ENCODE measurements around the gene ASMTL. TPM values are rescaled to one million over a fixed set of nuclear protein-coding genes. Genes with fewer than 3 reads are reported as not detected.

ASMTL gene
- total RNA-seq, 1 donor from 2014 or later: 13.6 TPM

DNA sequence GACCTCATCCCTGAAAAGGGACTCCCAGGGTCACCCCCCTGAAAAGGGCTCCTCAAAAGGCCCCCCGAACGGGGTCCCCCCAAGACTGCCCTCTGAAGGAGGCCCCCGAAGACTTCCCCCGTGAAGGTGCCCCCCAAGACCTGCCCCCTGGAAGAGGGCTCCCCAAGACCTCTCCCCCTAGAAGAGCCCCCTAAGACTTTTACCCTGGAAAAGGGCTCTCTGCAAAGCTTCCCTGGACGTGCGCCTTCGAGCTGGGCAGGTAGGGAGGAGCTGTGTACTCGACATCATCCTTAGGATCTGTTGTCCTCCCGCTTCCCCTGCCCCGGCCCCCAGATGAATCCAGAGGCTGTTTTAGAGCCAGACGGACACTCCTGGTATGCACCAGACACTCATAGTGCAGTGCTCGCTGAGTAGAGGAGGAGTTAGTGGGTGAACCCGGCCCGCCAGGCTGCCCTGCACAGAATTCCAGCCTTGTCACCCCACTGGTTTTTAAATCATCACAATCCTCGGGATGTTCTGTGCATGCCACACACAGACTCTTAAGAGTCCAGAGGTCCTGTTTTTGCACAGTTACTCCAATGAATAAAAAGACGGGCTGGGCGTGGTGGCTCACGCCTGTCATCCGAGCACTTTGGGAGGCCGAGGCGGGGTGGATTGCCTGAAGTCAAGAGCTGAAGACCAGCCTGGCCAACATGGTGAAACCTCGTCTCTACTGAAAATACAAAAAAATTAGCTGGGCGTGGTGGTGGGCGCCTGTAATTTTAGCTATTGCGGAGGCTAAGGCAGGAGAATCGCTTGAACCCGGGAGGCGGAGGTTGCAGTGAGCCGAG is 55.1 kb downstream of the ASMTL start:
- H3K4me3 ChIP-seq (ENCODE audit: low read length in 3 of 3): no peak overlapping the region
- no peak overlapping the region for H3K27ac ChIP-seq (ENCODE audit: low read depth, low read length)
- H3K4me1 ChIP-seq (ENCODE audit: control insufficient read depth in 3 of 3, insufficient read depth in 3 of 3, low read length in 3 of 3): peaks cover 9 to 28% (median 15%) of the 10 kb centered on the region in 3 donors
- H3K27me3 ChIP-seq (ENCODE audit: control insufficient read depth in 3 of 3, insufficient read depth in 3 of 3, low read length in 3 of 3): no peaks in the 10 kb centered on the region
- no peak overlapping the region for H3K9ac ChIP-seq (ENCODE audit: low read depth in 1 of 3, low read length in 3 of 3)
- no peaks in the 10 kb centered on the region for H3K9me3 ChIP-seq (ENCODE audit: control insufficient read depth in 3 of 3, low read length in 3 of 3)
- peaks cover 8 to 26% (median 19%) of the 10 kb centered on the region in 3 donors for H3K36me3 ChIP-seq (ENCODE audit: control insufficient read depth in 3 of 3, insufficient read depth in 3 of 3, low read length in 3 of 3)

DNA sequence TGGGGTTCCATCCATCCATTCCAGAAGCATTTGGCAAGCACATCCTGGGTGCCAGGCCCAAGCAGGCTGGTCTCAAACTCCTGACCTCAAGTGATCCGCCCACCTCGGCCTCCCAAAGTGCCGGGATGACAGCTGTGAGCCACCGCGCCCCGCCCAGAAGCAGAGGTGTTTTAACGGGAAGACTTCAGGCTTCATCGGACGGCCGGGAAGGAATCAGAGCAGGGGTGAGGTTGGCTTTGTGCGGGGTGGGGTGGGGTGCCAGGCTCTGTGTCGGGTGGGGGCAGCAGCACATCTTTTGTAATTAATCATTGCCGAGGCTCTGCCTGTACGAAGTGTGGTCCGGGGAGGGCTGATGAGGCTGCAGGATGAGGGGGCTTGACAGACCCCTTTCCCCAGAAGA is 55.7 kb downstream of the ASMTL start:
- H3K9me3 ChIP-seq (ENCODE audit: control insufficient read depth in 3 of 3, low read length in 3 of 3): no peaks in the 10 kb centered on the region
- H3K36me3 ChIP-seq (ENCODE audit: control insufficient read depth in 3 of 3, insufficient read depth in 3 of 3, low read length in 3 of 3): peaks cover 8 to 24% (median 18%) of the 10 kb centered on the region in 3 donors
- no peak overlapping the region for H3K27ac ChIP-seq (ENCODE audit: low read depth, low read length)
- peaks cover 9 to 28% (median 15%) of the 10 kb centered on the region in 3 donors for H3K4me1 ChIP-seq (ENCODE audit: control insufficient read depth in 3 of 3, insufficient read depth in 3 of 3, low read length in 3 of 3)
- H3K9ac ChIP-seq (ENCODE audit: low read depth in 1 of 3, low read length in 3 of 3): no peak overlapping the region
- H3K27me3 ChIP-seq (ENCODE audit: control insufficient read depth in 3 of 3, insufficient read depth in 3 of 3, low read length in 3 of 3): no peaks in the 10 kb centered on the region
- no peak overlapping the region for H3K4me3 ChIP-seq (ENCODE audit: low read length in 3 of 3)

DNA sequence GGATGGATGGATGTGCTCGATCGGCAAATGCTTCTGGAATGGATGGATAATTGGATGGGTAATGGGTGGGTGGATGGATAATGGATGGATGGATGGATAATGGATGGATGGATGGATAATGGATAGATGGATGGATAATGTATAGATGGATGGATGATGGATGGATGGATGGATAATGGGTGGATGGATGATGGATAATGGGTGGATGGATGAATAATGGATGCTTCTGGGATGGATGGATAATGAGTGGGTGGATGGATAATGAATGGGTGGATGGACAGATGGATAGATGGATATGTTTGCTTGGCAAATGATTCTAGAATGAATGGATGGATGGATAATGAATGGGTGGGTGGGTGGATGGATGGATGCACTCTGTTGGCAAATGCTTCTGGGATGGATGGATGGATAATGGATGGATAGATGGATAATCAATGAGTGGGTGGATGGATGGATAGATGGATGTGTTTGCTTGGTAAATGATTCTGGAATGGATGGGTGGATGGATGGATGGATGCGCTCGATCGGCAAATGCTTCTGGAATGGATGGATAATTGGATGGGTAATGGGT is 57.0 kb downstream of the ASMTL start:
- H3K27me3 ChIP-seq (ENCODE audit: control insufficient read depth in 3 of 3, insufficient read depth in 3 of 3, low read length in 3 of 3): no peaks in the 10 kb centered on the region
- no peak overlapping the region for H3K27ac ChIP-seq (ENCODE audit: low read depth, low read length)
- peaks cover 7 to 22% (median 10%) of the 10 kb centered on the region in 3 donors for H3K36me3 ChIP-seq (ENCODE audit: control insufficient read depth in 3 of 3, insufficient read depth in 3 of 3, low read length in 3 of 3)

DNA sequence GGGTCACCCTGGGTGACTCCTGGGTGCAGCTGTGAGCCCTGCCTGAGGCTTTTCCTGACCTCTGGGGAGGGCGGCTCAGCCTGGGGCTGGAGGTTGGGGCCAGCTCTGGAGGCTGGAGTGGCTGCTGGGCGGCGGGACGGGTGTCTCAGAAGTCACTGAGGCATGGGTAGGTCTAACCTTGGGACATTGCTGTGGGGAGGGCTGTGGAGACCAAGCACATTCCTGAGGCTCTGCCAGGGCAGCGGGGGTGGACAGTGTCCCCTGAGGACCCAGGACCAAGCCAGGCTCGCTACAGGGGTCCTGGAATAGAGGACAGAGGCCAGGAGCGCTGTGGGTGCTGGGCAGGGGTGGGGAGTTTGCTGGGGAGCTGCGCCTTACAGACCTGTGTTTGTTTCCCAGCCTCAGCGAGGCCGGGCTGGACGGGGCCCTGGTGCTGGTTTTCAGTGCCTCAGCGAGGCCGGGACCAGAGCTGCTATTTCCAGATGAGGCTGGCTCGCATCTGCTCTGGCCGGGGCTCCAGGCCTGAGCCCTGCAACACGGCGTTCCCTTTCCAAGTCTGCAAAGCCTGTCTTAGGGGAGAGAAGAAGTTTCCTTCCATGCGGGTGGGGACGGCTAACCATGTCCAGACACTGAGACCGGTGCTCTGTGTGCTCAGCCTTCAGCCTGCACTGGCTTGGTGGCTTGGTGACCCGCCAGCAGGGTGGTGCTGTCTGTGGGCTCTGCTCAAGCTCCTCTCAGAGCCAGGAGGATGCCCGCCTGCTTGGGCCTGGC is 57.8 kb downstream of the ASMTL start:
- Histone ChIP-seq H3K9me3 (ENCODE audit: control insufficient read depth in 3 of 3, low read length in 3 of 3) (no peaks in the 10 kb centered on the region), H3K27me3 (ENCODE audit: control insufficient read depth in 3 of 3, insufficient read depth in 3 of 3, low read length in 3 of 3) (no peaks in the 10 kb centered on the region), H3K27ac (ENCODE audit: low read depth, low read length) (peak overlapping the region; percentile 49), H3K36me3 (ENCODE audit: control insufficient read depth in 3 of 3, insufficient read depth in 3 of 3, low read length in 3 of 3) (peaks cover 3 to 21% (median 10%) of the 10 kb centered on the region in 3 donors), H3K4me3 (ENCODE audit: low read length in 3 of 3) (no peak overlapping the region), H3K4me1 (ENCODE audit: control insufficient read depth in 3 of 3, insufficient read depth in 3 of 3, low read length in 3 of 3) (peaks cover 22 to 43% (median 29%) of the 10 kb centered on the region in 3 donors), H3K9ac (ENCODE audit: low read depth in 1 of 3, low read length in 3 of 3) (peak overlapping the region in 1 of 3 donors; percentile 27)

More for the DNA sequence above, 57.0 kb downstream of the ASMTL start:
- Histone ChIP-seq H3K4me3 (ENCODE audit: low read length in 3 of 3) (no peak overlapping the region), H3K9me3 (ENCODE audit: control insufficient read depth in 3 of 3, low read length in 3 of 3) (no peaks in the 10 kb centered on the region), H3K4me1 (ENCODE audit: control insufficient read depth in 3 of 3, insufficient read depth in 3 of 3, low read length in 3 of 3) (peaks cover 14 to 35% (median 22%) of the 10 kb centered on the region in 3 donors), H3K9ac (ENCODE audit: low read depth in 1 of 3, low read length in 3 of 3) (no peak overlapping the region)

DNA sequence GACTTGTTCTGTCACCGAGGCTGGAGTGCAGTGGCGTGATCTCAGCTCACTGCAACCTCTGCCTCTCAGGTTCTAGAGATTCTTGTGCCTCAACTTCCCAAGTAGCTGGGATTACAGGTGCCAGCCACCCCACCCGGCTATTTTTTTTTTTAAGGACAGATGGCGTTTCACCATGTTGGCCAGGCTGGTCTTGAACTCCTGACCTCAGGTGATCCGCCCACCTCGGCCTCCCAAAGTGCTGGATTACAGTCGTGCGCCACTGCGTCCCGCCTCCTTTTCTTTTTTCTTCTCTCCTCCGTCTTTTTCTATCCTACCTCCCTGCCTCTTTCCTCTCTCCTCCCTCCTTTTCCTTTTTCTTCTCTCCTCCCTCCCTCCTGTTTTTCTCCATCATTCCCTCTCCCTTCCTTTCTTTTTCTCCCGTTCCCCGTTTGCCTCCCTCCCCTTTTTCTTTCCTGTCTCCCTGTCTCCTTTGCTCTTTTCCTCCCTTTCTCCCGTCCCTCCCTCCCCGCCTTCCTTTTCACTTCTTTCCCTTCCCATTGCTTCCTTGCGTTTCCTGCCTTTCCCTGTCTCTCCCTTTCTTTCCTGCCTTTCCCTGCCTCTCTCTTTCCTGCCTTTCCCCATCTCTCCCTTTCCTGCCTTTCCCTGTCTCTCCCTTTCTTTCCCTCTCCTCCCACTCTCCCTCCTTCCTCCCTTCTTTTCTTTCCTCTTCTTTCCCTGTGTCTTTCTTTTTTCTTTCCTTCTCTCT is 58.7 kb downstream of the ASMTL start:
- no peaks in the 10 kb centered on the region for H3K27me3 ChIP-seq (ENCODE audit: control insufficient read depth in 3 of 3, insufficient read depth in 3 of 3, low read length in 3 of 3)
- no peaks in the 10 kb centered on the region for H3K9me3 ChIP-seq (ENCODE audit: control insufficient read depth in 3 of 3, low read length in 3 of 3)
- peak overlapping the region in 1 of 3 donors; percentile 27 for H3K9ac ChIP-seq (ENCODE audit: low read depth in 1 of 3, low read length in 3 of 3)
- peak overlapping the region in 1 of 3 donors; percentile 59 for H3K4me3 ChIP-seq (ENCODE audit: low read length in 3 of 3)
- peaks cover 10 to 29% (median 17%) of the 10 kb centered on the region in 3 donors for H3K36me3 ChIP-seq (ENCODE audit: control insufficient read depth in 3 of 3, insufficient read depth in 3 of 3, low read length in 3 of 3)
- peaks cover 31 to 52% (median 37%) of the 10 kb centered on the region in 3 donors for H3K4me1 ChIP-seq (ENCODE audit: control insufficient read depth in 3 of 3, insufficient read depth in 3 of 3, low read length in 3 of 3)
- no peak overlapping the region for H3K27ac ChIP-seq (ENCODE audit: low read depth, low read length)

DNA sequence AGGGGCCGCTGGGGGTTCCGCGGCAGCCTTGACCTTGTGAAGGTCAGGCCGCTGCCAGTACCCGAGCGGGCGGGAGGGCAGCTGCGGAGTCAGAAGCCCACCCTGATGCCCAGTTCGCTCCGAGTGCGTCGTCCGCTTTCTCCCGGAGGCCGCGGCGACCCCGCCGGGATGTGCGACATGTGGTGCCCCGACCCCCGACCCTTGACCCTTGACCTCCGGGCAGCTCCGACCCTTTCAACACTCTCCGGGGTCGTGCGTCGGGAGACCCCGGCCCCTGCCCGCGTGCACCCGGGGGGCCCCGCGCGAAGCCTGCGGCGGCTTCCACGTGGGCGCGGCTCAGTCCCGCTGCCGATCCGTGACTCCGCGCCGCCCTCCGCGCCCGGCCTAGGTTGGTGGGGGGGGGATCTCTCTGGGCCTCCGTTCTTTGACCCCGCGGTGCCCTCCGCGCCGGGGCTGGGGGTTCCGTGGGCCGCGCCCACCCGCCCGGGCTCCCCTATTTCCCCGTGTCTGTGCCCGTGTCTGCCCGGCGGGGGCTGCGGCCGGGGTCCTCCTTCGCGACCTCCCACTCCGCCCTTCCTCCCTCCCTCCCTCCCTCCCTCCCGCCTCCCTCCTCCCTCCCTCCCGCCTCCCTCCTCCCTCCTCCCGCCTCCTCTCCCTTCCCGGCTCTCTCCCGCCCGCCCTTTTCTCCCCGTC is 60.2 kb downstream of the ASMTL start:
- Histone ChIP-seq H3K4me1 (ENCODE audit: control insufficient read depth in 3 of 3, insufficient read depth in 3 of 3, low read length in 3 of 3) (peaks cover 45 to 67% (median 46%) of the 10 kb centered on the region in 3 donors), H3K4me3 (ENCODE audit: low read length in 3 of 3) (peak overlapping the region; percentile 86 to 88 (median 86)), H3K27me3 (ENCODE audit: control insufficient read depth in 3 of 3, insufficient read depth in 3 of 3, low read length in 3 of 3) (no peaks in the 10 kb centered on the region), H3K36me3 (ENCODE audit: control insufficient read depth in 3 of 3, insufficient read depth in 3 of 3, low read length in 3 of 3) (peaks cover 25 to 37% (median 28%) of the 10 kb centered on the region in 3 donors), H3K9me3 (ENCODE audit: control insufficient read depth in 3 of 3, low read length in 3 of 3) (no peaks in the 10 kb centered on the region), H3K9ac (ENCODE audit: low read depth in 1 of 3, low read length in 3 of 3) (peak overlapping the region; percentile 91 to 100 (median 94)), H3K27ac (ENCODE audit: low read depth, low read length) (peak overlapping the region; percentile 99)

DNA sequence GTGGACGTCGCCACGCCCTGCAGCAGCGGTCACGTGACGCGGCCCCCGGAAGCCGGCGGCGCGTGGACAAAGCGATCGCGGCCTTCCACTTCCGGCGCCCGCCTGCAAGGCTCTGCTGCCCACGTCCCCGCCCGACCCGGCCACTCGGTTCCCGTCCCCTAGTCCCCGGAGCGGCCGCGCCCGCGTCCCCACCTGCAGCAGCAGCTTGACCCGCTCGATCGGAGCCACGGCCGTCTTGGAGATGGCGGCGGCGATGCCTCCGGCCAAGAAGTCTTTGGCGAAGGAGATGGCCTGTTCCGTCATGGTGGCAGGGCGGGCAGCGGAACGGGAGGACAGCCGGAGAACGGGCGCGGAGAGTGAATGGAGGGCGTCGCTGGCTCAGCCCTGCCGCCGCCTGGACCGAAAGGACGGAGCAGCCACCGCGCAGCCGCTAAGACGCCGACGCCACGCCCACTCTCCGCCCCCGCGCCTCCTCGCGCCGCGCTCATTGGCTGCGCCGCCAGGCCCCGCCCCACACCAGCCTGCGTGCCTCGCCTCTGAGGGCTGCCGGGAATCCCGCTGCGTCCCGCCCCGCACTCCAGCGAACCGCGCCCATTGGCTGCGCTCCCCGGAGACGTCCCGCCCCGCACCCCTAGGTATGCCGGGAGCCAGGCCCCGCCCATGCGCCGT is 60.9 kb downstream of the ASMTL start, which contains the start of gene SLC25A6:
TSS of gene SLC25A6 (minus strand) at position 407 of the 669 bp plus-strand sequence. CDS start at position 303, 104 bp downstream.
- Histone ChIP-seq H3K36me3 (ENCODE audit: control insufficient read depth in 3 of 3, insufficient read depth in 3 of 3, low read length in 3 of 3) (peaks cover 32 to 42% (median 34%) of the 10 kb centered on the region in 3 donors), H3K4me3 (ENCODE audit: low read length in 3 of 3) (peak within 1 kb of the TSS; percentile 99 to 100 (median 100)), H3K27me3 (ENCODE audit: control insufficient read depth in 3 of 3, insufficient read depth in 3 of 3, low read length in 3 of 3) (no peaks in the 10 kb centered on the region), H3K4me1 (ENCODE audit: control insufficient read depth in 3 of 3, insufficient read depth in 3 of 3, low read length in 3 of 3) (peaks cover 45 to 72% (median 48%) of the 10 kb centered on the region in 3 donors), H3K27ac (ENCODE audit: low read depth, low read length) (peak within 1 kb of the TSS; percentile 99), H3K9me3 (ENCODE audit: control insufficient read depth in 3 of 3, low read length in 3 of 3) (no peaks in the 10 kb centered on the region), H3K9ac (ENCODE audit: low read depth in 1 of 3, low read length in 3 of 3) (peak within 1 kb of the TSS; percentile 99 to 100 (median 100))

DNA sequence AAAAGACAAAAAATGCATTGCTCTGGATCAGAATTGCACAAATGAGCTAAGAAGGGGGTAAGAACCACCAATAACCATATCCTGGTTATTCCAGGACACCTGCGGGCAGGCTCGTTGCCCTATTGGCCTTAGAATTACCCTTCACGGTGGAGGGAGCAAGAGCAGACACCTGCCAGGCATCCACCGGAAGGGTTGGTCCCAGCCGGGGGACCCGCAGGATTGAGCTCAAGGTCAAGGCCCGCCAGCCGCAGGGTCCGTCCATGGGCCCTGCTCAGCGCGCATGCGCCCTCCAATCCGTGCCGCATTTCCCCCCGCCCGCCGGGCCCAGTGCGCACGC is 61.4 kb downstream of the ASMTL start:
- peaks cover 37 to 47% (median 39%) of the 10 kb centered on the region in 3 donors for H3K36me3 ChIP-seq (ENCODE audit: control insufficient read depth in 3 of 3, insufficient read depth in 3 of 3, low read length in 3 of 3)
- H3K4me1 ChIP-seq (ENCODE audit: control insufficient read depth in 3 of 3, insufficient read depth in 3 of 3, low read length in 3 of 3): peaks cover 45 to 72% (median 48%) of the 10 kb centered on the region in 3 donors

More for the DNA sequence above, 61.4 kb downstream of the ASMTL start:
- Histone ChIP-seq H3K9me3 (ENCODE audit: control insufficient read depth in 3 of 3, low read length in 3 of 3) (no peaks in the 10 kb centered on the region), H3K4me3 (ENCODE audit: low read length in 3 of 3) (peak overlapping the region; percentile 99 to 100 (median 100)), H3K27ac (ENCODE audit: low read depth, low read length) (peak overlapping the region; percentile 99), H3K9ac (ENCODE audit: low read depth in 1 of 3, low read length in 3 of 3) (peak overlapping the region; percentile 99 to 100 (median 100)), H3K27me3 (ENCODE audit: control insufficient read depth in 3 of 3, insufficient read depth in 3 of 3, low read length in 3 of 3) (no peaks in the 10 kb centered on the region)

Measured in skeletal muscle tissue (tissue), 4 donors.